HCT116 (cell line): ENCODE results near the gene BRAT1. TPM values are rescaled to one million over a fixed set of nuclear protein-coding genes. Genes with fewer than 3 reads are reported as not detected.

Experiments used
- ATAC-seq: fragments of 200-7000 bp; cut with Tn5 transposase; 2 replicates; pipeline ENCODE4 v1.9.1; 2020; ENCODE audit warnings: mild to moderate bottlenecking, moderate library complexity
- BruUV-seq: library from RNA; stranded (reverse); fragments of 400-500 nt; replicated peaks from 2 replicates; lab custom pipeline; 2021; lab: Mats Ljungman, UMichigan
- CTCF ChIA-PET: fragments of 300-600 bp; sonication (Branson Sonifier 250); formaldehyde crosslinking; loops from one replicate; lab custom pipeline; 2021; ENCODE audit warnings: antibody characterized with exemption; lab: Charles Lee
- POLR2A ChIA-PET: fragments of 300-600, 350-600 bp; sonication (Branson Sonifier 250); formaldehyde crosslinking; loops from one replicate; lab custom pipeline; 2021; ENCODE audit warnings: antibody characterized with exemption; lab: Charles Lee
- RAD21 ChIA-PET, 2 experiments: fragments of 300-600 bp; sonication (Branson Sonifier 250); formaldehyde crosslinking; loops; one replicate each; lab custom pipeline; 2023; ENCODE audit warnings: low total read pairs in 2 of 2; ENCODE audit not compliant: uncharacterized antibody in 2 of 2, unreplicated experiment in 2 of 2, low non-redundant PET in 1 of 2; lab: Charles Lee
- DNase-seq: peaks from one replicate; pipeline ENCODE4 v3.0.0-alpha.2; 2010; ENCODE audit warnings: low read depth, low spot score
- H2AFZ ChIP-seq: fragments of 200-600 bp; shearing (Covaris generic), sonication (generic); 2 replicates; pipeline ENCODE4 v1.6.1; 2017; ENCODE audit warnings: low read depth, mixed run types, mixed read lengths, antibody characterized with exemption, low read length; ENCODE audit not compliant: poor library complexity, severe bottlenecking
- H3K27ac ChIP-seq: 2 replicates; pipeline ENCODE4 v1.5.1; 2012; ENCODE audit warnings: low read depth, low read length
- H3K27me3 ChIP-seq: fragments of 200-600 bp; sonication (generic); 2 replicates; pipeline ENCODE4 v1.6.1; 2016; ENCODE audit warnings: mixed run types, low read length, mixed read lengths; ENCODE audit not compliant: insufficient read depth
- H3K36me3 ChIP-seq, 2 experiments: fragments of 200-500 bp in 1 of 2; fragments of 200-600 bp in 1 of 2; sonication (Bioruptor generic) in 1 of 2; sonication (generic) in 1 of 2; 2 replicates each; pipeline versions ENCODE4 v1.5.1 to v1.6.1; 2014 to 2016; ENCODE audit warnings: low read length in 2 of 2, inconsistent platforms in 1 of 2, mixed read lengths in 1 of 2, mixed run types in 1 of 2; ENCODE audit not compliant: insufficient read depth in 2 of 2, control insufficient read depth in 1 of 2
- H3K4me1 ChIP-seq, 2 experiments: fragments of 200-600 bp in 1 of 2; sonication (generic) in 1 of 2; 2 replicates each; pipeline versions ENCODE4 v1.5.1 to v1.6.1; 2012 to 2017; ENCODE audit warnings: low read length in 2 of 2, inconsistent platforms in 1 of 2, mild to moderate bottlenecking in 1 of 2, mixed read lengths in 1 of 2, mixed run types in 1 of 2, moderate library complexity in 1 of 2; ENCODE audit not compliant: insufficient read depth in 2 of 2, control insufficient read depth in 1 of 2
- H3K4me2 ChIP-seq: fragments of 200-600 bp; sonication (generic); 2 replicates; pipeline ENCODE4 v1.6.1; 2017; ENCODE audit warnings: mixed run types, low read length, mixed read lengths
- H3K4me3 ChIP-seq, 2 experiments: fragments of 200-600 bp in 1 of 2; sonication (generic) in 1 of 2; replicated peaks in 1 of 2; 2 replicates each; pipeline ENCODE4 v1.5.1; 2011 to 2016; ENCODE audit warnings: low read length in 2 of 2, control low read depth in 1 of 2, low read depth in 1 of 2, mild to moderate bottlenecking in 1 of 2, mixed read lengths in 1 of 2, mixed run types in 1 of 2
- H3K79me2 ChIP-seq: fragments of 200-600 bp; sonication (generic); 2 replicates; pipeline ENCODE4 v1.6.1; 2017; ENCODE audit warnings: mild to moderate bottlenecking, mixed run types, low read length, moderate library complexity, mixed read lengths; ENCODE audit not compliant: insufficient read depth
- H3K9ac ChIP-seq: fragments of 200-600 bp; sonication (generic); 2 replicates; pipeline ENCODE4 v1.6.1; 2016; ENCODE audit warnings: low read length, mixed read lengths
- H3K9me2 ChIP-seq: fragments of 200-600 bp; sonication (generic), shearing (Covaris generic); 2 replicates; pipeline ENCODE4 v1.6.1; 2017; ENCODE audit warnings: mixed run types, mild to moderate bottlenecking, moderate library complexity; ENCODE audit not compliant: insufficient read depth
- H3K9me3 ChIP-seq, 2 experiments: fragments of 200-500 bp in 1 of 2; fragments of 200-600 bp in 1 of 2; sonication (Bioruptor generic) in 1 of 2; sonication (generic) in 1 of 2; 2 replicates each; pipeline ENCODE4 v1.6.1; 2014 to 2017; ENCODE audit warnings: low read length in 2 of 2, mixed read lengths in 2 of 2, inconsistent platforms in 1 of 2, low read depth in 1 of 2, mild to moderate bottlenecking in 1 of 2, mixed run types in 1 of 2, moderate library complexity in 1 of 2; ENCODE audit not compliant: control insufficient read depth in 1 of 2, insufficient read depth in 1 of 2
- H4K20me1 ChIP-seq: fragments of 200-600 bp; sonication (generic), shearing (Covaris generic); 2 replicates; pipeline ENCODE4 v1.6.1; 2017; ENCODE audit warnings: mixed run types, mild to moderate bottlenecking, moderate library complexity; ENCODE audit not compliant: insufficient read depth
- CBX3 ChIP-seq: IDR thresholded peaks from 2 replicates; pipeline ENCODE4 v1.6.1; 2012; ENCODE audit warnings: low read depth
- ELF1 ChIP-seq: IDR thresholded peaks from 2 replicates; pipeline ENCODE4 v1.6.1; 2012; ENCODE audit warnings: low read depth, borderline replicate concordance
- ZFX ChIP-seq: fragments of 450-650 bp; IDR thresholded peaks from 2 replicates; pipeline ENCODE4 v1.6.1; 2017
- intact Hi-C: fragments of 100-400 bp; cut with micrococcal nuclease; formaldehyde crosslinking; loops from 2 replicates; pipeline ENCODE4 v1.10.0; 2022
- total RNA-seq: library from RNA; stranded (reverse); gene quantifications from one replicate; pipeline ENCODE4 v1.2.1, GENCODE V29; 2021; ENCODE audit not compliant: unreplicated experiment

BRAT1 gene
- total RNA-seq, 1 experiment from 2014 or later, result 47.6 TPM

- ATAC-seq, result peak; percentile 20
- intact Hi-C loops, result loop anchor here (5.0 kb wide), 1 partner anchor 34 kb away; the partner anchor contains the start of genes BRAT1 and IQCE
- Histone ChIP-seq H3K9me2 (no peaks in the 10 kb centered on the region), H3K9me3 (no peaks in the 10 kb centered on the region), H3K27ac (peak overlapping the region; percentile 98), H3K4me2 (peak overlapping the region; percentile 85), H2AFZ (no peak overlapping the region), H3K4me1 (peaks cover 60 to 80% of the 10 kb centered on the region in 2 experiments), H3K79me2 (peaks cover 13% of the 10 kb centered on the region; the same call in 1 of the 2 replicates), H3K27me3 (no peaks in the 10 kb centered on the region), H3K4me3 (peak overlapping the region; percentile 28 to 42), H3K36me3 (no peaks in the 10 kb centered on the region), H3K9ac (peak overlapping the region; percentile 68), H4K20me1 (no peaks in the 10 kb centered on the region)
- TF ChIP-seq ZFX, result peak; percentile 27; the same call in 1 of the 2 replicates
- no peak for TF ChIP-seq ELF1
- ChIA-PET RAD21 (no interaction called here), CTCF (interaction anchor here (1.3 kb wide), 1 partner anchor 54 kb away, joined by 3 read pairs; no protein-coding TSS in a partner anchor), POLR2A (no interaction called here)
- DNase-seq, result no peak
- BruUV-seq, result no TSS peak
Observed at GRCh38 chr7:2523461-2523936, 31.8 kb downstream of the BRAT1 start.

- H3K4me2 ChIP-seq, result peak overlapping the region; percentile 85
- intact Hi-C loops, result loop anchor here (5.0 kb wide), 1 partner anchor 34 kb away; the partner anchor contains the start of genes BRAT1 and IQCE
- H3K9me2 ChIP-seq, result no peaks in the 10 kb centered on the region
- no peak overlapping the region for H2AFZ ChIP-seq
- ChIA-PET CTCF (interaction anchor here (1.3 kb wide), 1 partner anchor 53 kb away, joined by 3 read pairs; no protein-coding TSS in a partner anchor), RAD21 (no interaction called here), POLR2A (no interaction called here)
- no peaks in the 10 kb centered on the region for H3K27me3 ChIP-seq
- H4K20me1 ChIP-seq, result no peaks in the 10 kb centered on the region
- peaks cover 13% of the 10 kb centered on the region; the same call in 1 of the 2 replicates for H3K79me2 ChIP-seq
- no peak for TF ChIP-seq CBX3
- TF ChIP-seq ZFX, result 0 out of 2 replicates have a peak, but pooled peaks have one; percentile 30
- H3K4me1 ChIP-seq, result peaks cover 54 to 80% of the 10 kb centered on the region in 2 experiments
- peak overlapping the region; percentile 68 for H3K9ac ChIP-seq
- no peaks in the 10 kb centered on the region for H3K36me3 ChIP-seq
- ATAC-seq (peak; percentile 33), DNase-seq (peak; percentile 56)
- H3K9me3 ChIP-seq, result no peaks in the 10 kb centered on the region
- peak overlapping the region; percentile 98 for H3K27ac ChIP-seq
- H3K4me3 ChIP-seq, result peak overlapping the region; percentile 28 to 42
- no TSS peak for BruUV-seq
Observed at GRCh38 chr7:2522780-2523433, 32.4 kb downstream of the BRAT1 start.
